HG03060 (cell line): ENCODE results near the gene CMTM7.

Experiments used
- ATAC-seq: cut with Tn5 transposase; IDR thresholded peaks from one replicate; pipeline ENCODE4 v1.9.1; 2021; ENCODE audit warnings: low read depth, moderate number of reproducible peaks; ENCODE audit not compliant: unreplicated experiment

Gene CMTM7

DNA sequence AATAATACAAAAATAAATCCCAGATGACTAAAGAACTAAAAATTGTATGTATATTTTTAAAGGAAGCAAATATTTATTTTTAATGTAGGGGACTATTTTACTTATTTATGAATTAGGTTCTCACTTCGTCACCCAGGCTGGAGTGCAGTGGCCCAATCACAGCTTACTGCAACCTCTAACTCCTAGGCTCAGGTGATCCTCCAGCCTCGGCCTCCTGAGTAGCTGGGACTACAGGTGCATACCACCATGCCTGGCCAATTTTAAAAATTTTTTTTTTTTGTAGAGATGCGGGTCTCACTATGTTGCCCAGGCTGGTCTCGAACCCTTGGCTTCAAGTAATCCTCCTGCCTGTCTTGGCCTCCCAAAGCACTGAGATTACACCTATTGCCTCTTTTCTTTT, 42.6 kb downstream of the CMTM7 start:
- no peak for ATAC-seq

DNA sequence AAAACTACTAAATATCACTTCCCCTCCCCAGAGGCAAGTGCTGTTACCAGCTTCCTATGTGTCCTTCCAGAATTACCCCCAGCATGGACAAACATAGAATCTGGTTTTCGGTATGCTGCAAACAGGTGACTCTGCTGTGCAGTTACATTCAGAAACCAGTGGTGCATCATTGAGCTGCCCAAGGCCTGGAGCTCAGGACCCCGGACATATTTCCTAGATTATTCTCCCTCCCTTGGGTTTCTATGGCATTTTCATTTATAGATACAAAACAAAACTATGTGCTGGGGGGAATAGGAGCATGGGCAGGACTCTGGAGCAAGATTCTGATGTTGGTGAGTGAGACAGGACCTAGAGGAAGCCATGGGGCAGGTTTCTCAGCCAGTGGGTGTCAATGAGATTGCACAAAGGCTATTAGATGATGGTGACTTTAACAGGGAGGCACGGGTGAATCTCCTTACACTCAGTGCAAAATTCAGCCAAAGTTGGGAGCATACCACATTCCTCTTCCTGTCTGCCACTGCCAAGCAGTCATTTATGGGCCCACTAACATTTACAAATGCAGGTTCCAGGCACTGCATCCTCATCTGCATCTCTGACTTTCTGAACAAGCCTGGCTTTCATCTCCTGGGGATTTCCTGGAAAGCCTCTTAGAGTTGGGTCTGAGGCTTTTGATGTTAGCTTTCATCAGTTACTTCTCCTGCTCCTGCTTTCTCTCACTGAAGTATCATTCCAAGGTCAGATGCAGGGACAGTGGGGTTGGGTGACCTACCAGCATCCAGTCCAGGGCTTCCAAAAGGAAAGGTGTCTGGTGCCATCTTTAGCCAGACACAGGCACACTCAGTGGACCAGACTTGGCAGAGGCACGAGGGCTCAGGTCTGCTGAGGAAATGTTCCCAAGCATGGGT, 44.5 kb downstream of the CMTM7 start:
- no peak for ATAC-seq

GRCh38 chr3:32436816-32437189, 45.1 kb downstream of the CMTM7 start:
- no peak for ATAC-seq

- ATAC-seq = no peak
Observed at GRCh38 chr3:32437896-32438295, 46.2 kb downstream of the CMTM7 start.

DNA sequence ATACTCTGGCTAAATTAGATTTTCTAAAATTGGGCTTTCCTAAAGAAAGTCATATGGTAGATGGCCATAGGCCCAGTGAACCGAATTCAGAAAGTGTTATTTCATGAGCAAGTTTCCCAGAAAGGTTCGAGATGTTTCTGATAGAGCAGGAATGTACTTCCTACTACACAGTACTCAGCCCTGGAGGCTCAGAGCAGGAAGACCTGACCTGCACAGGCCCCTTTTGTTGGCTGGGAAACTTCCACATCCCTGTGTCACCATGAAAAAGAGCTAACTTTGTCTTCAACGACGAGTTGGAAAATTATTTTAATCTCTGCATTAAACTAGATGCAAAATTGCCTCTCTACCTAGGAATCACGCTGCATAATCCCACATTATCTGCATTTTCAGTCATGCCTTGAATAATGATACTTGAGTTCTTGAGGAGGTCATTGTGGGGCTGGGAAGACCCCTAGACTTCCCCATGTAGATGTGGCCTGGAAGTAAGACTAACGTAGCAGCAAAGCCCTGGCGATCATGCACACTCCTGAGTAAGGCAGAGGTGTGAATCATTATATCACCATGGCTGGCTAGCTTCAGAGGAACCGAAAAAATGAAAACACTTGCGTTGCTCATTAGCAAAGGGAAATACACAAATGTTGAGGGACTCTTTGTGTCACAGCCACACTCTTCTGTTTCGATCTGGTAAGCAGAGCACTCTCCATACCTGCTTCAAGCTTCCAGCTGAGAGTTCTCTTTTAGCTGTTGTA, 47.1 kb downstream of the CMTM7 start:
- peak; percentile 98 for ATAC-seq

DNA sequence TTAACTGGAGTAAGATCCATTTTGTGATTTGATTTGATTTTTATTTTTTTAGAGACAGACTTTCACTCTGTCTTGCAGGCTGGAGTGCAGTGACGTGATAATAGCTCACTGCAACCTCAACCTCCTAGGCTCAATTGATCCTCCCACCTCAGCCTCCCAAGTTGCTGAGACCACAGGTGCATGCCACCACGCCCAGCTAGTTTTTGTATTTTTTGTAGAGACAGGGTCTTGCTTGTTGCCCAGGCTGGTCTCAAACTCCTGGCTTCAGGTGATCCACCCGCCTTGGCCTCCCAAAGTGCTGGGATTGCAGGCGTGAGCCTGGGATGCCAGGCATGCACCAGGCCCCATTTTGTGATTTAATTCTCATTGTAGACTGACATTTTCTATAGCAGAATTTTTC, 47.8 kb downstream of the CMTM7 start:
- ATAC-seq = peak; percentile 1

DNA sequence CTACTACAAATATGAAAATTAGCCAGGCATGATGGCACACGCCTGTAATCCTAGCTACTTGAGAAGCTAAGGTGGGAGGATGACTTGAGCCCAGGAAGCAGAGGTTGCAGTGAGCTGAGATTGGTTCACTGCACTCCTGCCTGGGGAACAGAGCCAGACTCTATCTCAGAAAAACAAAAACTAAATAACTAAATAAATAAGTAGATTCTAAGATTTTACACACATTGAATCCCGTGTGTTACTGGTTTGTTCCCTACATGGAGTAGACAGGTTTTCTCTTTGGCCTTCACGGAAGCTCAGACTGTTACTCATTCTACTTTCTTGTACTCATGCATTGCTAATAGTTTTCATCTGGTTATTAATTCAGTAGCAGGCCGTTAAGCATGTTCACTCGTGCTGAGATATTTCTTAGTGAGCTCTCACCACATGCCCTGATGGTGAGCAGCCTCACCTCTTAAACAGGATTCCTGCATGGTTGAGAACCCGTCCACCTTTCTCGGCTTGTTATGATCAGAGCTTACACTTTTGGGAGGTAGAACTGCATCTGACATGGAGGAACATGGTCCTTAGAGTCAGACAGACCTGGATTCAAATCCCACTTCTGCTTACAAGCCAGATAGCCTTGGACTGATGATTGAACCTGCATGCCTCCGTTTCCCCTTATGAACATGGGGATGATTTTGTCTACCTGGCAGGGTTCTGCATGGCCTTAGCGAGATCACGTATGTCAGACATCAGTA, 49.1 kb downstream of the CMTM7 start:
- no peak for ATAC-seq

DNA sequence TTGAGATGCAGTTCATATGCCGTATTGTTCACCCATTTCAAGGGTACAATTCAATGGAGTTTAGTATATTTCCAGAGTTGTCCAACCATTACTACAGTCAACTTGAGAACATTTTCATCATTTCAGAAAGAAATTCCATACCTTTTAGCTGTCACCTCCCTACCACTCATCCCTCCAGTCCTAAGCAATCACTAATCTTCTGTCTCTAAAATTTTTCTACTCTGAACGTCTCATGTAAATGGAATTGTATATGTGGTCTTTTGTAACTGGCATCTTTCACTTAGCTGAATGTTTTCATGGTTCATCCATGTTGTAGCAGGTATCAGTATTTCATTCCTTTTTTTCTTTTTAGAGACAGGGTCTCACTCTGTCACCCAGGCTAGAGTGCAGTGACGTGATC, 51.1 kb downstream of the CMTM7 start:
- no peak for ATAC-seq

GRCh38 chr3:32443478-32443877, 51.8 kb downstream of the CMTM7 start:
- ATAC-seq = no peak

GRCh38 chr3:32447865-32448400, 56.3 kb downstream of the CMTM7 start:
- no peak for ATAC-seq

DNA sequence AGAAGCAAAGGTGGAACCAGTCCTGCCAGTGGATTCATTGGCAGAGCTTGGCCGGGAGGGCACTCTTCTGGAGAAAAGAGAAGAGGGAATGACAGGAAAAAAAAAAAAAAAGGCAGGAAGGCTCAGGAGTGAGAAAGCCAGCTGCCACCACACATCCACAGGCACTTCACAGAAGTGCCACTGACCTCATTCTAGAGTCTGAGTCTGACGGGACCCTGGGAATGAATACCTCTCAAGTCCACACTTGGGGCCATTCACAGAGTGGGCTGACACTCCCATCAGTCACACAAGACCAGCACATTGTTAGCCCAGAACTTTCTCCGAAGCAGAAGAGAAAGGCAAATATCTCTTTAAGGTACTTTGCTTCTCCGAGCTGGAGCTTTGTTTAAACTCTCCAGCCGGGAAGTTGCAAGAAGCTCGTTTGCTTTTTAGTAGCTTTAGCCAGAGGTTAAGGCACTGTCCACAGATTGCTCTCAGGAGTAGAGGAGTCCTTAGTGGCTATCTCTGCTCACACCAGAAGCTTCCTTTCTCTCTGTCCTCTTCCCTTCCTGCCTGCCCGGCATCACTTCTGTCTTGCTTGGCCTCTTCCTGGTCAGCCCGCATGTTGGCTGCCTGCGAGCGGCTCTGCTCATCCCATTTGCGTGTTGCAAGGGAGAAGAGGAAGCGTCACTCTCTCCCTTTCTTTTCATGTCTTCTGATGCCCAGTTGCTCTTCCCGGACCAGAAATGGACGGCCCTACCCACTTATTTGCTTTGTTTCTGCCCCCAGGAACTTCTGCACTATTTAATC, 57.2 kb downstream of the CMTM7 start:
- no peak for ATAC-seq

DNA sequence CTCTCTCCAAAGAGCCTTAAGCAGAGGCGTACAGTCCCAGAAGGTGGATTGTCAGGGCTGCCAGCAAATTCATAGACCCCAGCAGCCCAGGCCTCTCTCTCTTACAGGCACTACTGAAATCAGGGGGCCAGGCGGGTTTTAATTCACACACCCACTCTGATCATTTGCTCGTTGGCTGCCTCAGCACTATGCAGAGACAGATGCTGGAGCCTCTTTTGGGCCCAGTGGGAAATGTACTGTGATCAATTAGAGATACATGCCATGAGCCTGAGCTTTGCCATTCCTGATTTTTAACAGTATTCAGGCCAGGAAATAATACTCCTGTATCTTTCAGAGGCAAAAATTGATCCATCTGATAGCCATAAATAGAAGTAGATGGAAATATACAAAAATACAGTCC, 58.0 kb downstream of the CMTM7 start:
- ATAC-seq = no peak

DNA sequence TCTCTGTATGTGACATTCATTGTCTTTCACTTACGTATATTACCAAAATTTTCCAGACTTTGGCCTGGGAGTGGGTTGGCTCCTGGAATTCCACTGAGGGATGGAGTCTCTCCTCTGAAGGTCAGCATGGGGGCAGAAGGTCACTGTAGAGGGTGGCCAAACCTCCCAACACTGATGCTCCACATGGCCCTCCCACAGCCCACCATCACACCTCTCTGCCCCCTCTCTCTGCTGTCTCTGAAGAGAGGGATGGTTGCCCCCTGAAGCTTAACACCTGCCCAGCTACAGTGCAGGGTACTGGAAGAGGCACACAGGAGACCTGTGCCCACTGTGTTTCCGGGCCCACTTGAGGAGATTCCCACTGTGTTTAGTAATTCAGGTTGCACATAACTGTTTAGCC, 58.8 kb downstream of the CMTM7 start:
- no peak for ATAC-seq

DNA sequence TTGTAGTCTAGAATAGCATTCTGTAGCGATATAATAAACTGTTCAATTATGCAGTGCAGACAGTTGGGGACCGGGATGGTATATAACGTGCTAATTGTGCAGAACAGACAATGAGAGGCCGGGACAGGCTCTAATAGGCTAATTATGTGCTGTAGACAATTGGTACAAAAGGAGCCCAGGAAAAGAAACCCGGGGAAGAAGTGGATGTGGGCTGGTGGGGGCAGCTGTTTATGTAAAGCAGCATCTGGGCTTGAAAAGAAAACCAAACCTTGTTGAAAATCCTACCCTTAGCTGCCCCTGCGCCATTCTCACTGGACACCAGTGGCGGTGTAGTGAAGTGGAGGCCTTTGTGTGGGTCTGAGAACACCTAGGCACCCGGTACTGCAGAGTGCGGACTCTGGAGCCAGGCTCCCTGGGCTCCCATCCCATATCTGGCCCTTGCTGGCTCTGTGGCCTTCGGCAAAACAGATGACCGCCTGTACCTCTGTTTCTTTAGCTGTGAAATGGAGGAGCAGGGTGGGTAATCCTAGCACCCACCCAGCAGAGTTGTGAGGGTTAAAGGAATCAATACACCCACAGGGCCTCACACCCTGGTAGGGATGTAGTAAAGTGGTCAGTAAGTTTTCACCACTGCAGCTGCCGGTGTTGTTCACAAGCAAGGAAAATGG, 59.5 kb downstream of the CMTM7 start:
- ATAC-seq = no peak

GRCh38 chr3:32452009-32452408, 60.4 kb downstream of the CMTM7 start:
- ATAC-seq = no peak

- ATAC-seq = no peak
Observed at GRCh38 chr3:32453346-32453745, 61.7 kb downstream of the CMTM7 start.

- no peak for ATAC-seq
Observed at GRCh38 chr3:32454111-32454510, 62.5 kb downstream of the CMTM7 start.

DNA sequence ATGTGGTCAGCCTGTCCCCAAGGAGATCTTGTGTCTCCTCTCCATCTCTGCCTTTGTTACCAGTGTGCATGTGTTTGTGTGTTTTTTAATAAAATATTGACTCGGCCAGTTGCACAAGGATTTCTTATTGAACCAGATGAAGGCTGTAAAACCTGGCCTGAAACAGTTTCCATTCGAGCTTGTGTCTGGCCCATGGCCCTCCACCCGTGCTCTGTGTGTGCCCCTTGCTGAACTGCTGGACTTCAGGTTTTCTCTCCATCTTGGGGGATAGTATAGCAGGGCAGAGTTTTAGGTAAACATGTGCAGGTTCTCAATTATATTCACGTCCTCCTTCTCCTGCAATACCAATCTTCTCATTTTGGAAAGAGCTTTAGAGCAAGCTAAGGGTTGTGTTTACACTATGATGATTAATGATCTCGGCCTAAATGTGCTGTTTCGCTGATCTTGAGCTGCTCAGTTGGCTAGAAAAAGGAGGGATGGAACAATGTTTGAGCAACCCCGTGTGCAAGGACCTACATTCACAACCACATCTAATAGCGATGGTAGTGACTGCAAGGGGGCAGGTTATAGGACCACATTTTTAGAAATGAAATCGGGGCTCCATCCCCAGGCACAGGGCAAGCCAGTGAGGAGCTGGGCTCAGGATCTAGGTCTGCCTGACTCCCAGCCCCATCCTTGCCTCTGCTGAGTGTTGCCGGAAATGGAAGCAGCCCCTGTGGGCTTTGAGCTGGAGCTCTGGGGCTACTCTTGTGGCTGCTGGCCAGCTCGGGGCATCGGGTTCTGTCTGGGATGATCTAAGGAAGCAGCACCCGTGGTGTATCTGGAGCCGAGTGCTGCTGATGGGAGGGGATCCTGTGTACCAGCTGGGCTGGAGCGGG, 63.3 kb downstream of the CMTM7 start:
- ATAC-seq = no peak
